HUES48 (cell line): ENCODE data around the gene CCIN.

Experiments
- H3K27ac ChIP-seq: one replicate; pipeline ENCODE4 v1.7.0; 2013; ENCODE audit warnings: low read depth, low read length, inconsistent platforms
- H3K27me3 ChIP-seq: 2 replicates; pipeline ENCODE4 v1.6.1; 2013; ENCODE audit warnings: mild to moderate bottlenecking, low read length; ENCODE audit not compliant: control insufficient read depth, insufficient read depth
- H3K36me3 ChIP-seq: 2 replicates; pipeline ENCODE4 v1.6.1; 2013; ENCODE audit warnings: low read length; ENCODE audit not compliant: control insufficient read depth, insufficient read depth
- H3K4me1 ChIP-seq: 2 replicates; pipeline ENCODE4 v1.6.1; 2013; ENCODE audit warnings: mild to moderate bottlenecking, low read length; ENCODE audit not compliant: control insufficient read depth, insufficient read depth
- H3K4me3 ChIP-seq: 2 replicates; pipeline ENCODE4 v1.5.1; 2013; ENCODE audit warnings: mild to moderate bottlenecking, low read depth, low read length
- H3K9ac ChIP-seq: 2 replicates; pipeline ENCODE4 v1.6.1; 2013; ENCODE audit warnings: mild to moderate bottlenecking, low read depth, low read length, moderate library complexity
- H3K9me3 ChIP-seq: 2 replicates; pipeline ENCODE4 v1.6.1; 2013; ENCODE audit warnings: low read length; ENCODE audit not compliant: control insufficient read depth, insufficient read depth

Gene CCIN

DNA sequence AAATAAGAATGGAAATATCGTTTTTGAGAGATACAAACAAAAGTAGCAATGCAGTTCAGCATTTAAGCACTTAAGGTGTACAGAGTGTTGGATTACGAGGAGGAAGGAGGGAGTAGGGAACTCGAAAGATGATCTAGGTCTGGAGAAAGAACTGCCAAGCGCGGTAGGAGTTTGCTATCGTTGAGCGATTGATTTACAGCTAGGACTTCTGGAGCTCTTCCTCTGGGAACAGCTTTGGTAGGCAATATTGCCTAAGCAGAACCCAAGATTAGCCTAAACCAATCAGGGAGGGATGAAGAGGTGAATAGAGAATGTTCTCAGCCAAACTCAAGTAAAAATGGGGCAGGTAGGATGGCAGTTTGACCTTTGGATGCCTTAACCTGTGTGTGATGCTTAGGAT, 22.5 kb downstream of the CCIN start:
- Histone ChIP-seq H3K9ac (peak overlapping the region; percentile 90), H3K27ac (peak overlapping the region; percentile 95), H3K4me1 (peaks cover 23% of the 10 kb centered on the region), H3K36me3 (peaks cover 19% of the 10 kb centered on the region), H3K9me3 (no peaks in the 10 kb centered on the region), H3K27me3 (no peaks in the 10 kb centered on the region), H3K4me3 (peak overlapping the region; percentile 94)

DNA sequence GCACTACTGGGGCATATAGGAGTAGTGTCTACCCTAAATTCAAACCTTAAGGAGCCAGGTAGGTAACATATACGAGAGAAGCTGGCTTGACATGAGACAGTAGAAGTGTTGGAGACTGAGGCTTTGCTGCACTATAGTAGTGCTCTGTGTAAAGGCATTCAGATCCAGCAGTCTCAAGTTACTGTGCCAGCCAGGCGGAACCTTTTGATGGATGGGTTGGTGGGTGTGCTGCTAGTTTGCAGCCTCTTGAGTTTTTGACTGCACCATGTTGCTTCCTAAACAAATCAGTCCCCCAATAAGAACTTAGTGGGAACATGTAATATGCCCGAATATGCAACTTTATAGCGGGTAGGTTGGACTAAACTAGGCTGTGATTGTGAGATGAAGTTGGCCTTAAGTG, 23.0 kb downstream of the CCIN start:
- Histone ChIP-seq H3K4me3 (peak overlapping the region; percentile 94), H3K4me1 (peaks cover 23% of the 10 kb centered on the region), H3K9ac (peak overlapping the region; percentile 90; the same call in 1 of the 2 replicates), H3K27me3 (no peaks in the 10 kb centered on the region), H3K36me3 (peaks cover 24% of the 10 kb centered on the region), H3K9me3 (no peaks in the 10 kb centered on the region), H3K27ac (no peak overlapping the region)

DNA sequence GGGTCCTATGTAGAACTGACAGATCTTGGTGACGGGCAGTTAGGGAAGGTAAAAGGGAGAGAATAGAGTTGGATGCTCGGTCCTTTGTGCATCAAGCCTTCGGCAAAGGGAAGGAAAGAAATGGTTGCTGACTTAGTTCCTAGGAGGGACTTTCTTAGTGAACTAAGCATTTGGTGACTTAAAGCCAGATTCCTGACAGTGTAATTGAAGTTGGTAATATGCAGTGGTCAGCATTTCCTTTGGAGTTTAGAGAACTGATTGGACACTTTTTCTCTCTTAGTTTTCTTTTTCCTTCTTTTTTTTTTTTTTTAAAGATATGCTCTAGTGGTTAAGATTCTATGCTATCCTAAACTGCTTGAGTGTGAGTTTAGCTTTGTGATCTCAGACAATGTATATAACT, 23.8 kb downstream of the CCIN start:
- Histone ChIP-seq H3K4me3 (peak overlapping the region; percentile 94), H3K9me3 (no peaks in the 10 kb centered on the region), H3K27me3 (no peaks in the 10 kb centered on the region), H3K36me3 (peaks cover 32% of the 10 kb centered on the region), H3K4me1 (peaks cover 23% of the 10 kb centered on the region), H3K9ac (no peak overlapping the region), H3K27ac (no peak overlapping the region)

DNA sequence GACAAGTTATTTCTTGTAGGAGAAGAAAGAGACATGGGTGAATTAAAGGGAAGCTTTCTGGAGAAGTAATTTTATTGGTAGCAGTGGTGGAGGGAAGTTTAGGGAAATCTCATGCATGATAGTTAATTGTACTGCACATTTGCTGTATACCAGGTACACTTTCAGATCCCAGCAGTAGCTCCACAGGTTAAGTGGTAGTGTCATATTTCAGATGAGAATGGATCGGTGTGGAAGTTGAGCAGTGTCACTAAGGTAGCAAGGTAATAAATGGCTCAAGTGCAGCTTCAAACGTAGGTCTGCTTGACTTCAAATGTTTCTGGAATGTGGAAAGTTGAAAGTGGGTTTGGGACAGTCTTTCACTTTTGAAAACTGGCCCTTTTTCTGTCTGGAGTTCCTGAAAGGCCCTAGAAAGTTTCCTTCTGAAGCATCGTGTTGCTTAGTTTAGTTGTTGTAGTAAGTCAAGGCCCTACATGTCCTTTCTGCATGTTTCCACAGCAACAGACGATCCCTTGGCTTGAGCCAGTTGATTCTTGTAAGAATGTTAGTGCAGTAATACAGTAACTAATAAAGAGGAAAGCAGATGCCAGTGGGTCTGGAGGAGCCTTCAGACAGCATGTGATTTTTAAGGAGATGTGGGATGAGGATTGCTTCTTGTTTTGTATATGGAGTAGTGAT, 25.3 kb downstream of the CCIN start:
- H3K9ac ChIP-seq = no peak overlapping the region
- peaks cover 45% of the 10 kb centered on the region for H3K36me3 ChIP-seq
- peaks cover 18% of the 10 kb centered on the region for H3K4me1 ChIP-seq

DNA sequence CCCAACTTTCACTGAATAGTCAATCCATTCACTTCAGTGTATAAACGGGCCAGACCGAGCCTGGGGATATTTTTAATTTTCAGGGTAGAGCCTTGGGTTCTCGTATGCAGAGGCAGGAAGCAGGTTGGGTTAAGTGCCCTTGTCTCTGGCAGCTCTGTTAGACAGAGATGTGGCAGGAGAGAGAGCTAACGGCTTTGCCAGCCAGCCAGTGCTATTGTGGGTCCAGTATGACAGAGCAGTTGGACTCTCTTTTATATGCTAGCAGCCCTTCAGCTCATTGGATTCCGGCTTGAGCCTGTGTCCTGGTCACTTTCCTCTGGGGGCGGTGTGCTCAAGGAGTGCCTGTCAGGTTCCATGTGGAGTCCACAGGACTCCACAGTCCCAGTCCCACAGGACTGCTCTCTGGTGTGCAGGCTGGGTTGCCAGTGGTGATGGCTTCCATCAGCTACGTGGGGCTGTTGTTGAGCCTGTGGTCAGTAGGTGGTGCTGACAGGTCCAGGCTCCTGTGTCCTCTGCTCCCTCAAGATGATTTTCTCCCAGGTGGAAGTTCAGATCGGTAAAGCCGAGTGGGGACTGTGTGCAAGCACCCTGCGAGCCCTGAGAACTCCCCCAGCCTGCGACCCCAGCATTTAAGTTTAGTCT, 35.8 kb downstream of the CCIN start:
- H3K36me3 ChIP-seq = peaks cover 99% of the 10 kb centered on the region
- H3K9ac ChIP-seq = no peak overlapping the region

More for the DNA sequence above, 25.3 kb downstream of the CCIN start:
- H3K27ac ChIP-seq = no peak overlapping the region
- H3K27me3 ChIP-seq = no peaks in the 10 kb centered on the region
- H3K9me3 ChIP-seq = no peaks in the 10 kb centered on the region
- H3K4me3 ChIP-seq = no peak overlapping the region

DNA sequence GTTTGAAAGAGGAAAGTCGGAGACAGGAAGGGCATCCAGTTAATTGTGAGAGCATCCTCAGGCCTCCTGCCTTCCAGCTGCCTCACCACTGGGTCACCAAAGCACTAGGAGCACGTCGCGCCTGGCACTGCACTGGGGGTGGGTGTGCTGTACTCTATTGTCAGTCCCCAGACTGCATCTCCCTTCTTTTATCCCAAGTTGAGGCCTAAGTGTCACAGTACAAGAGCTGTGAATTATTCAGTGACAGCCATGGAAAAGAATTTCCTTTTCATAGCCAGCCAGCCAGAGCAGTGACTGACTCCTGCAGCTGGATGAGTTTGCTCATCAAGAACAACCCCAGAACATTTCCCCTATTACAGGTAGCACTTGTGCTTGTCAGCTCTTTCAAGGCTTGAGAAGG, 37.8 kb downstream of the CCIN start:
- H3K27ac ChIP-seq = no peak overlapping the region
- no peaks in the 10 kb centered on the region for H3K27me3 ChIP-seq
- H3K9me3 ChIP-seq = no peaks in the 10 kb centered on the region
- H3K4me1 ChIP-seq = no peaks in the 10 kb centered on the region
- peaks cover 99% of the 10 kb centered on the region for H3K36me3 ChIP-seq
- no peak overlapping the region for H3K9ac ChIP-seq
- H3K4me3 ChIP-seq = no peak overlapping the region

More for the DNA sequence above, 35.8 kb downstream of the CCIN start:
- Histone ChIP-seq H3K27ac (no peak overlapping the region), H3K4me1 (no peaks in the 10 kb centered on the region), H3K9me3 (no peaks in the 10 kb centered on the region), H3K27me3 (no peaks in the 10 kb centered on the region), H3K4me3 (no peak overlapping the region)

DNA sequence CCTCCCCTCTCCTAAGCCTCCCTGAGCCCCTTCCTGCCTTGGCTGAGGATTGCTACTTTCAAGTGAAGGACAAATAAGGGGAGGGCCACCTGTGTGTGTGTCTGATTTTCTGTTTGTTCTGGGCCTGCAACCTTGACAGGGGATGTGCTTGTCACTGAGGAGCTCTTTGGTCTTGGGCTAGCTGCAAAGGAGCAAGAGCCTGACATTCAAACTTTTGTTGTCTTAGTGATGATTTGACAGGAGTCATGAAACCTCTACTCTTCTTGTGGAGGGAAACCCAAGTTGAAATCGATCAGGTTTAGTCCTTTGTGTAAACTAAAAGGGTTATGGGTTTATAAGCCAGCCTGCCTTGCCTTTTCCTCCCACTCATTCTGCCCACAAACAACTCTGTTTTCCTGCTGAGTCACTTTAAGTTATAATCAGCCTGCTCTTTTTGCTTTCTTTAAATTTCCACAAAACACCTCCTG, 38.4 kb downstream of the CCIN start:
- H3K9ac ChIP-seq = no peak overlapping the region
- H3K27ac ChIP-seq = no peak overlapping the region
- H3K4me3 ChIP-seq = no peak overlapping the region
- no peaks in the 10 kb centered on the region for H3K9me3 ChIP-seq
- peaks cover 99% of the 10 kb centered on the region for H3K36me3 ChIP-seq
- H3K4me1 ChIP-seq = no peaks in the 10 kb centered on the region
- no peaks in the 10 kb centered on the region for H3K27me3 ChIP-seq

DNA sequence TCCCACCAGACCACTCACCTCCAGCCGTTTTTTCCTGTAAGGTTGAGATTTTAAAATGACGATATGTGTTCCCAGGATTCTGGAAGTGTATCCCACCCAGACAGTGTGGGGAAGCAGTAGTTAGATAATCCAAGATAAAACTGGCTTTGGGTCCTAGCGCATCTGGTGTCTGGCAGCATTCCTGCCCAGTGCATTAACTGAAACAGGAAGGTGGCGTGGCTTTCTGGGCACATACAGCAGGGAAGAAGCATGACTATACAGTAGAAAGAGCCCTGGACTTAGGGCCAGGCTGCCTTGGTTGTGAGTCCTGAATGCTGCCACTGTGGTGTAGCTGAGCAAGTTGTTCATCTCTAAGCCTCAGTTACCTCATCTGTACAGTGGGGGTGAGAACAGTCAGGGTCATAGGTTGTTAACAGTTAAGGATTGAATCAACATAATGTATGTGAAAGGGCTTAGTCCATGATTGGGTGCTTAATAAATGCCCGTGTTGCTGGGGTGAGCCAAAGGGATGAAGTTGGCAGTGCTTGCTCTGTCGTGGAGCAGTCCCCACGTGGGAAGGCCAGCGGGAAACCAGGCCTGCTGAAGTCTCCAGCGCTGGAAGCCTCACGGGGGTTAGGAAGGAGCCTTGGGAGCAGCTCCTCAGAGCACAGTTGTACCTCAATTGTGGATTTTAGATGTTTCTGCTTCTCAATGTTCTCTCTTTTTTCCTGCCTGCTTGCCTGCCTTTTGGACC, 39.5 kb downstream of the CCIN start:
- Histone ChIP-seq H3K36me3 (peaks cover 99% of the 10 kb centered on the region), H3K4me1 (no peaks in the 10 kb centered on the region), H3K27ac (no peak overlapping the region), H3K4me3 (no peak overlapping the region), H3K9ac (no peak overlapping the region), H3K27me3 (no peaks in the 10 kb centered on the region), H3K9me3 (no peaks in the 10 kb centered on the region)

DNA sequence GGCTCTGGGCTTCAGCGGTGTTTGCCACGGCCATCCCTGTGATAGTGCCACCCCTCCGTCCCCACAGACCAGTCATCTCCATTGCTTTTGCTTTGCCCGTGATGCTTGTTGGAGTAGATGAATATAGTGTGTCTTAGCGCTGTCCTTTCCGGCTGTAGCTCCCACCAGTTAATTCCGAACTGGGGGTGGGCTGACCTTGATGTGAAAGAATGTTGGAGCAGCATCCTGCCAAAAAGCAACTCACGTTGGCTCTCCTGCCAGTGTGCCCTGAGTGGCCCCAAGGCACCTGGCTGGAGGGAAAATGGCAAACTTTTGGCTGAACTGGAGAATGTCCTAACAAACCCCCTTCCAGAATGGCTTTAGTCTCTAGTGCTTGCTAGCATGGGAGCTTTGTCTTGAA, 41.5 kb downstream of the CCIN start:
- Histone ChIP-seq H3K27me3 (no peaks in the 10 kb centered on the region), H3K36me3 (peaks cover 98% of the 10 kb centered on the region), H3K4me1 (no peaks in the 10 kb centered on the region), H3K27ac (no peak overlapping the region), H3K9ac (no peak overlapping the region), H3K9me3 (no peaks in the 10 kb centered on the region), H3K4me3 (no peak overlapping the region)

DNA sequence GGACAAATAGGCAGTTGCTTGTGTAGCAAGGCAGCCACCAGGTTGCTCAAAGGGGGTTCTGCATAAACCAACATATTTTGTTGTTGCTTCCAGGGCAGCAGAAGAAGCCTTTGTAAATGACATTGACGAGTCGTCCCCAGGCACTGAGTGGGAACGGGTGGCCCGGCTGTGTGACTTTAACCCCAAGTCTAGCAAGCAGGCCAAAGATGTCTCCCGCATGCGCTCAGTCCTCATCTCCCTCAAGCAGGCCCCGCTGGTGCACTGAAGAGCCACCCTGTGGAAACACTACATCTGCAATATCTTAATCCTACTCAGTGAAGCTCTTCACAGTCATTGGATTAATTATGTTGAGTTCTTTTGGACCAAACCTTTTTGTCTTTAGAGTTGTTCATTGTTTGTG, 42.3 kb downstream of the CCIN start:
- Histone ChIP-seq H3K27me3 (no peaks in the 10 kb centered on the region), H3K9me3 (no peaks in the 10 kb centered on the region), H3K9ac (no peak overlapping the region), H3K4me3 (no peak overlapping the region), H3K27ac (no peak overlapping the region), H3K4me1 (no peaks in the 10 kb centered on the region), H3K36me3 (peaks cover 94% of the 10 kb centered on the region)

DNA sequence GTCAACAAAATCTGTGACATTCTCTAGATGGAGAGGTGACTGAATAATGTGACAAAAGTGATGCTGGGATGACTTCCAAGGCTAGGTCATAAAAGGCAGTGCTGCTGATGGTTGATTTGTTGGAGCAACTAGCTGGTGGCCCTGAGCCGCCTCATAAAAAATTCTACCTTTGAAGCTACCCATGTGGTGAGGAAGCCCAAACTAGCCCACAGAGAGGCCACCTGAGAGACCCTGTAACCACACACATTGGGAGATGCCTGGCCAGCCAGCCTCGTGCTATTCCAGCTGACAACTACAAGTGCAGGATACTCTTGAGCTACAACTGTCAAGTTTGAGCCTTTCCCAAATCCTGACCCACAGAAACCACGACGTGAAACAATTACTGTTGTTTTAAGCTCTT, 44.2 kb downstream of the CCIN start:
- H3K36me3 ChIP-seq = peaks cover 92% of the 10 kb centered on the region
- H3K4me3 ChIP-seq = no peak overlapping the region
- no peaks in the 10 kb centered on the region for H3K27me3 ChIP-seq

More for the DNA sequence above, 44.2 kb downstream of the CCIN start:
- Histone ChIP-seq H3K4me1 (no peaks in the 10 kb centered on the region), H3K9me3 (no peaks in the 10 kb centered on the region), H3K27ac (no peak overlapping the region), H3K9ac (no peak overlapping the region)
